Caco-2 (cell line): ENCODE measurements around the gene KCNN1. TPM values are rescaled to one million over a fixed set of nuclear protein-coding genes. Genes with fewer than 3 reads are reported as not detected.
A peak's percentile ranks its signal among the peaks of the same experiment; 100 is the strongest.
"Not testable (repeated sequence)": the region's sequence is repeated elsewhere in the genome, so short reads cannot be mapped to it uniquely, and the experiment has no call there.

ENCODE experiments used
- BruUV-seq: library from RNA; stranded (reverse); fragments of 400-500 nt; replicated peaks from 2 replicates; lab custom pipeline; 2021; lab: Mats Ljungman, UMichigan
- CTCF ChIA-PET: fragments of 300-600 bp; sonication (Branson Sonifier 250); formaldehyde crosslinking; loops from one replicate; lab custom pipeline; 2022; ENCODE audit warnings: antibody characterized with exemption; lab: Charles Lee
- POLR2A ChIA-PET: fragments of 300-600 bp; sonication (Branson Sonifier 250); formaldehyde crosslinking; loops from one replicate; lab custom pipeline; 2022; ENCODE audit warnings: antibody characterized with exemption; lab: Charles Lee
- DNase-seq, 2 experiments: peaks; one replicate each; pipeline versions ENCODE4 v3.0.0 to v3.0.0-alpha.2; 2020 to 2022
- H3K27me3 ChIP-seq: replicated peaks from 2 replicates; pipeline ENCODE4 v1.6.0; 2011; ENCODE audit warnings: low read length; ENCODE audit not compliant: control insufficient read depth, insufficient read depth
- H3K36me3 ChIP-seq: 2 replicates; pipeline ENCODE4 v1.5.1; 2011; ENCODE audit warnings: low read length; ENCODE audit not compliant: control insufficient read depth, insufficient read depth
- H3K4me1 ChIP-seq: fragments of 250-450 bp; sonication (Bioruptor Pico); 2 replicates; pipeline ENCODE4 v1.5.1; 2020; ENCODE audit warnings: mild to moderate bottlenecking
- H3K4me3 ChIP-seq: 2 replicates; pipeline ENCODE4 v1.5.1; 2011; ENCODE audit warnings: low read depth, mild to moderate bottlenecking, control low read depth, low read length
- H3K9me3 ChIP-seq: fragments of 250-450 bp; sonication (Bioruptor Pico); 2 replicates; pipeline ENCODE4 v1.5.1; 2020; ENCODE audit warnings: mild to moderate bottlenecking, moderate library complexity
- H3K27ac Mint-ChIP-seq: one replicate; pipeline ENCODE4 v1.8.0; 2022; ENCODE audit warnings: mixed read lengths; ENCODE audit not compliant: unreplicated experiment
- H3K27me3 Mint-ChIP-seq: one replicate; pipeline ENCODE4 v1.8.0; 2022; ENCODE audit warnings: mixed read lengths; ENCODE audit not compliant: insufficient read depth, unreplicated experiment
- H3K36me3 Mint-ChIP-seq: one replicate; pipeline ENCODE4 v1.8.0; 2022; ENCODE audit warnings: mild to moderate bottlenecking, mixed read lengths; ENCODE audit not compliant: insufficient read depth, unreplicated experiment
- H3K4me1 Mint-ChIP-seq: one replicate; pipeline ENCODE4 v1.8.0; 2022; ENCODE audit warnings: low read depth, mixed read lengths; ENCODE audit not compliant: unreplicated experiment
- H3K4me3 Mint-ChIP-seq: one replicate; pipeline ENCODE4 v1.8.0; 2022; ENCODE audit warnings: mild to moderate bottlenecking, moderate library complexity, mixed read lengths; ENCODE audit not compliant: unreplicated experiment
- H3K9me3 Mint-ChIP-seq: one replicate; pipeline ENCODE4 v1.8.0; 2022; ENCODE audit warnings: mixed read lengths; ENCODE audit not compliant: unreplicated experiment
- CTCF ChIP-seq, 2 experiments: fragments of 200-600 bp in 1 of 2; IDR thresholded peaks; 1 replicate in 1 of 2; 2 replicates in 1 of 2; pipeline versions ENCODE4 v1.5.1 to v1.8.0; 2011 to 2022; ENCODE audit warnings: antibody characterized with exemption in 1 of 2, control low read depth in 1 of 2, inconsistent platforms in 1 of 2, low read depth in 1 of 2, low read length in 1 of 2, mild to moderate bottlenecking in 1 of 2, moderate library complexity in 1 of 2; ENCODE audit not compliant: insufficient read depth in 1 of 2, severe bottlenecking in 1 of 2, unreplicated experiment in 1 of 2
- intact Hi-C: fragments of 100-400 bp; cut with micrococcal nuclease; formaldehyde crosslinking; loops from one replicate; pipeline ENCODE4 v1.10.0; 2022; ENCODE audit not compliant: unreplicated experiment
- total RNA-seq: library from RNA; stranded (reverse); gene quantifications from 2 replicates; pipeline ENCODE4 v1.2.3, GENCODE V29; 2022

Gene KCNN1
- total RNA-seq, 1 experiment from 2014 or later = not detected

DNA sequence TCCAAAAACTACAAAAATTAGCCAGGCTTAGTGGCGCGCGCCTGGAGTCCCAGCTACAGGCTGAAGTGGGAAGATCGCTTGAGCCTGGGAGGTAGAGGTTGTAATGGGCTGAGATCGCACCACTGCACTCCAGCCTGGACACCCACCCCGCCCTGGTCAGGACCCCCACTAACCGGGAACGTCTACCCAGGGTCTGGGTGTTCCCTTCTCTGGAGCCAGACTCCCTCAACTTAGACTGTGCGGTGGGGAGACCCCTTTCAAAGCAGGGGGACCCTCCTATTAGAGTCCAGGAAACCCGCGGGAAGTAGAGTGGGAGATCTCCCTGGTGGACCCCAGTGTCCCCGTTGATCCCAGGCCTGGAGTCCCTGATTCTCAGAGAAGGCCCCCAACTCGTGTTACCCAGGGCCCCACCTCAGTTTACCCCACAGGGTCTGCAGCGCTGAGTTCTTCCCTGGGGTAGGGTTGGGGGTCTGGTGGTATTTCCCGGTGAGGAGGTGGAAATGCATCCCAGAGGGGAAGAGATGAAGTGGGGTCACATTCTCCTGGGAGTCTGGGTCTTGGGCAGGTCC lies 35.0 kb downstream of the KCNN1 start:
- Histone ChIP-seq H3K36me3 (no peaks in the 10 kb centered on the region), H3K4me3 (peak overlapping the region; percentile 71), H3K27me3 (no peaks in the 10 kb centered on the region), H3K4me1 (peaks cover 5% of the 10 kb centered on the region; the same call in 1 of the 2 replicates), H3K9me3 (no peaks in the 10 kb centered on the region)
- no peaks in the 10 kb centered on the region for H3K27me3 Mint-ChIP-seq
- intact Hi-C loops = no loop called here
- no peaks in the 10 kb centered on the region for H3K9me3 Mint-ChIP-seq
- peaks cover 4% of the 10 kb centered on the region for H3K36me3 Mint-ChIP-seq
- ChIA-PET POLR2A (no interaction called here), CTCF (interaction anchor here (0.5 to 0.9 kb wide), 2 partner anchors 44 to 63 kb away, joined by 3 to 4 read pairs; no protein-coding TSS in a partner anchor)
- peaks cover 11% of the 10 kb centered on the region for H3K4me1 Mint-ChIP-seq
- peak in 1 of 2 experiments; percentile 21 for DNase-seq
- TF ChIP-seq CTCF (IDR thresholded peaks at IDR 0.05; ENCODE audit: insufficient read depth in 1 of 2, low read depth in 1 of 2, low read length in 1 of 2, severe bottlenecking in 1 of 2, unreplicated experiment in 1 of 2) = no peak
- no TSS peak for BruUV-seq
- H3K4me3 Mint-ChIP-seq = peak overlapping the region; percentile 79
- no peak overlapping the region for H3K27ac Mint-ChIP-seq

- Histone ChIP-seq H3K27me3 (no peaks in the 10 kb centered on the region), H3K9me3 (no peaks in the 10 kb centered on the region), H3K4me1 (peaks cover 5% of the 10 kb centered on the region; the same call in 1 of the 2 replicates), H3K4me3 (peak overlapping the region; percentile 71; the same call in 1 of the 2 replicates), H3K36me3 (no peaks in the 10 kb centered on the region)
- no peak for DNase-seq
- TF ChIP-seq CTCF (IDR thresholded peaks at IDR 0.05; ENCODE audit: insufficient read depth in 1 of 2, low read depth in 1 of 2, low read length in 1 of 2, severe bottlenecking in 1 of 2, unreplicated experiment in 1 of 2) = no peak
- Mint-ChIP-seq H3K9me3 (no peaks in the 10 kb centered on the region), H3K4me3 (peak overlapping the region; percentile 79), H3K4me1 (peaks cover 14% of the 10 kb centered on the region), H3K27me3 (no peaks in the 10 kb centered on the region), H3K27ac (no peak overlapping the region), H3K36me3 (peaks cover 8% of the 10 kb centered on the region)
- TSS peak; percentile 40 for BruUV-seq
- intact Hi-C loops = no loop called here
- CTCF ChIA-PET = no interaction called here
- POLR2A ChIA-PET = no interaction called here
Observed at GRCh38 chr19:18002347-18002850, 35.5 kb downstream of the KCNN1 start.

- intact Hi-C loops, DNase-seq, H3K4me1 ChIP-seq, POLR2A ChIA-PET, H3K4me3 ChIP-seq, H3K27me3 Mint-ChIP-seq, H3K27me3 ChIP-seq, CTCF ChIA-PET, H3K9me3 ChIP-seq, H3K4me1 Mint-ChIP-seq, H3K9me3 Mint-ChIP-seq, H3K36me3 ChIP-seq, H3K4me3 Mint-ChIP-seq, BruUV-seq, H3K27ac Mint-ChIP-seq: not testable (repeated sequence)
- H3K36me3 Mint-ChIP-seq = peaks cover 13% of the 10 kb centered on the region
Observed at GRCh38 chr19:18005750-18006149, 38.8 kb downstream of the KCNN1 start.
